SKM-1 treated with dmso at 0.1 percent for 144 hours (cell line): ENCODE data around the gene LGR6.

ENCODE experiments used
- DNase-seq: peaks from one replicate; lab custom pipeline; 2025; ENCODE audit not compliant: unreplicated experiment; lab: John Stamatoyannopoulos, UW

LGR6 gene

GRCh38 chr1:202197653-202198365, 4.2 kb downstream of the LGR6 start:
- DNase-seq = no peak

- no peak for DNase-seq
These were observed 4.7 kb downstream of the LGR6 start for GRCh38 chr1:202198366-202198724.

DNA sequence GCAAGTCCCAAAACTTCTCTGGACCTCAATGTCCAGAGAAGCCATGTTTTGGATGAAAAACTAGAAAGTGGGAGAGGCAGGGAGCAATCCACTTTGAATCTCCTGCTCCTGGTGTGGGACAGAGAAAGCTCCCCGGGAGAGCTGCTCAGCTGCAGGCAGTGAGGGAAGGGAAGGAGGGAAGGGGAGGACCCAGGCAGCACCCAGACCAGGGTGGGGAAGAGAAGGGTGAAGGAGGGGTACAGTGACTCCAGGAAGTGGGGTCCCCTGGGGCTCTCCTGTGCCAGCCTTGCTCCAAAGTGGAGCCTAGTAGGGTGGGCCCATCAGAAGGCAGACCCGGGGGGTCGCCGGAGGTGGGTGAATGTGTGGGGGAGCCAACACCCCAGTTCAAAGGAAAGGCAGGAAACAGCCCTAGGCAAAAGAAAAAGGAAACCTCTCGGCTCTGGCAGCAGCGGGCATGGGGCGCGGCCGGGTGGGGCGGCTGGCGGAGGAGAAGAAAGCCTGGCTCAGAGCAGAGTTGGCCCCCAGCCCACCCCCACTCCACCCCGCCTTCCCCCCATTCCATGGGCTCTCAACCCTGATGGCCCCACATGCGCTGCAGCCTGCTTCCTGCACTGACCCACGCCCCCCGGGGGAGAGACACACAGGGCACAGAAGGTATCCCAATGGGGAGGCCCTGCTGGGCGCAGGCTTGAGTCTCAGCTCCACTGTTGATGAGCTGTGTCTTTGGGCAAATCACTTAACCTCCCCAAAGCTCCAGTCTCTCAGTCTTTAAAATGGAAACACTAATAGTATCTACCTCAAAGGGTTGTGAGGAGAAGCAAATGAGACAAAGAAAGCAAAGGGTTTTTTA, 5.7 kb downstream of the LGR6 start:
- no peak for DNase-seq

DNA sequence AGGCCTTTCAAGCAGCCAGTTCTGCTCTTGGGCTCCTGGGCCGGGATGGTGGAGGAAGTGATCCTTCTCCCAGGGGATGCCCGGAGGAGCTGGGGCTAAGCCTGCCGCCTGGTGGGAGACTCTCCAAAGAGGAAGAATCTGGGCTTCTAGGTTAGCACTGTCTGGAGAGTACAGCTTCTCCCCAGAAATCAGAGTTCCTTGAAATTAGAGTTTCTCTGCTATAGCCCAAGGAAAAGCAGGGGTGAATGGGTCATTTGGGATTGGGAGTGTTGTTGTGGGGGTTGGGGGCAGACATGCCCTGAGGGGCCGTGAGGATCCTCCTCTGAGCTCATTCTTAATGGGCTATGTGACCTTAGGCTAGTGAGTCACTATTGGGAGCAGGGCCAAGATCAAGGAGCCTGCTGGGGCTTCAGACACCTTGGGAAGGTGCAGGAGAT, 6.5 kb downstream of the LGR6 start:
- DNase-seq = no peak

GRCh38 chr1:202200669-202201068, 7.1 kb downstream of the LGR6 start:
- no peak for DNase-seq

DNA sequence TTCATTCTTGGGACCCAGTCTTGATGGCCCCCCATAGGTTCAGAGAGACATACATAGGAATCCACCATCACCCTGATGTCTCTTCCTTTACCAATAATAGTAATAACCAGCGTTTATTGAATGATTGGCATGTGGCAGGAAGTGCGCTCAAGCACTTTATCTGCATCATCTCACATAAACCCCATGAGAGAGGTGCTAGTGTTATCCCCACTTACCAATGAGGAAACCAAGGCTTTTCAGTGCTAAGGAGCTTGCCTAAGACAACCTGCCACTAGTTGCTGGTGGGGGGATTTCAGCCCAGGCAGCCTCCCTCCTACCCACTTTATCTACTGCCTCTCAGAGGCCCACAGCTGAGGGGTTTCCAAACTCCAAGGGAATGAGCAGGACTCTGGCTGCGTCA, 7.7 kb downstream of the LGR6 start:
- DNase-seq = no peak

DNA sequence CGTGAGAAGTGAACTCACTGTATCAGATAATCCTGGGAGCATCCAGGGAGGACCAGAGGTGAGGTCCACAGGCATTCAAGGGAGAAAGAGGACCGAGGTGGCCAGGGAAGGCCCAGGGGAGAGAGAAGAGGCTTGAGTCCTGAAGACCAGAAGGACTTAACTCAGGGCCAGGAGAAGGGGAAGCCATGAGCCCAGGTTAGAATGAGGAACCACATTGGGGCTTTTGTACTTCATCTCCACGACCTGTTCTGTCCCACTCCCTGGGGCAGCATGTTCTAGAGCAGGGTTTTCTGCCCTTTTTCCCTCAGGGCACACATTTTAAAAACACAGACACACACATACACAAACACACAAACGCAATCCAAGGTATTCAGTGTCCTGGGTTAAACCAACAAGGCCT, 8.4 kb downstream of the LGR6 start:
- no peak for DNase-seq

DNA sequence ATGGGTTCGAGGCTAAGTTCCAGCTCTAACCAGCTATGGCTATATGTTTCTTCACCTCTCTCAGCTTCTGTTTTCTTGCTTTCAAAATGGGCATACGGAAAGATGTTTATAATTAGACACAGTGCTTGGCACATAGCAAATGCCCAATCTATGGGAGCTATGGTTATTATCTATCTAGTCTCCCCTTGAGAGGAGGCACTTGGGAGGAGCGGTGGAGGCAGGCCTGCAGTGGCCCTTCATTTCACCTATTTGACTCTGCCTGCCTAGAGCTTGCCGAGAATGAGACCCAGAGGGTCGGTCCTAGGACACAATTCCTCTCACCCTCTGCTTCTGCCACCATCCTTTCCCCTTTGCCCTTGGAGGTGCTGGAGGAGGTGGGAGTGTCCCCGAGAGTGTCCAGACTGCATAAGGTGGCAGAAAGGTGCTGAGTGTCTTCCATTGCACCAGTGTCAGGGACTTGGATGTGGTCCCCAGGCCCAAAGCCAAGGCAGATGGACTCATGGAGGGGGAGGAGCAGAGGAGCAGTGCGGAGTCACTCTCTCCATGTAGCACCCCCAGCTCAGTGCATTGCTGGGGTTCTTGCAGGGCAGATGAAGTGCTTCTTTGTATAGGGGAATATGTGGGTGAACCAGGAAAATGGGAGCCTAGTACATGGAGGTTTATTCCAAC, 9.0 kb downstream of the LGR6 start:
- DNase-seq = no peak

DNA sequence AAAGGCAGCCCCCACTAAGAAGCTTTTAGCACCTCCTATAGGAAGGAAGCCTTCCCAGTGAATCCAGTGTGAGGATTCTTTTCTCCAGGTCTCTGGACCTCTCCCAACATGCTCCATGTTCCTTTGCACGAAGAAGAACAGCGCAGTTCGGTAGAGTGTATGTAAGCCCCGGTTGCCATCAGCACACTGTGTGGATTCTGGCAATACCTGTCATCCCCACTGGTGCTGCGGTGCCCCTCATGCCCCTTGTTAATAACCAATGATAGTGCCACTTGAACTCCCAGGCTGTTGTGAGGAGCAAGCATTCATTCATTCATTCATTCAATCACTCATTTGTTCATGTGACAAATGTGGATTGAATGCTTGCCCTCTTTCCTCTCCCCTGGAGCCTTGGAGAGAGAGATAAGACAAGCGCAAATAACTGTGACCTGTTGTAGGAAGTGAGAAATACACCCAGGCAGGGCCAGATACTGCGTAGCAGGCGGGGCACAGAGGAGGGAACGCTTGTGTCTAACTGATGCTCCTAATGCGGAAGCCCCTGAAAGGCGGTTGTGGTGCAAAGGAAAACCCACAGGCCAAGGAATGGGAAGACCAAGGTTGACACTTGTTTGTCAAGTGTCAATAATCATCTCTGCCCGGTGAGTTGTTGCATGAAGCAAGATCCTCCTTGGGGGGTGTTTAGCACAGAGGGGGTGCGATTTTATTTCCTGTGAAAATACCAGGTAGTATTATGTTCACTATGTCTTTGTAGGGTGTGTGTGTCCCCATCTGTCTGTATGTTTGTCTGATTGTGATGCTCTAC, 9.8 kb downstream of the LGR6 start:
- DNase-seq = no peak

DNA sequence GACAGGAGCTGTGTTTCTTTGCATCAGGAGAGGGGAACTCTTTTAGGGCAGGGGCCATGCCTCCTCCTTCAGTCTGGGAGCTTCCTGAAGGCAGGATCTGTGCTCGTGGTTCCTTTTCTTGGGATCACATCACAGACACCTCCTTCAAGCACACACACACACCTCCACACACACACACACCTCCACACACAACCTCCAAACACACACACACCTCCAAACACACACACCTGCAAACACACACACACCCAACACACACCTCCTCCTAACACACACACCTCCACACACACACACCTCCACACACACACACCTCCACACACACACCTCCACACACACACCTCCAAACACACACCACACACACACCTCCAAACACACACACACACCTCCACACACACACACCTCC, 10.5 kb downstream of the LGR6 start:
- DNase-seq = no peak

GRCh38 chr1:202205523-202206190, 12.1 kb downstream of the LGR6 start:
- DNase-seq = no peak

DNA sequence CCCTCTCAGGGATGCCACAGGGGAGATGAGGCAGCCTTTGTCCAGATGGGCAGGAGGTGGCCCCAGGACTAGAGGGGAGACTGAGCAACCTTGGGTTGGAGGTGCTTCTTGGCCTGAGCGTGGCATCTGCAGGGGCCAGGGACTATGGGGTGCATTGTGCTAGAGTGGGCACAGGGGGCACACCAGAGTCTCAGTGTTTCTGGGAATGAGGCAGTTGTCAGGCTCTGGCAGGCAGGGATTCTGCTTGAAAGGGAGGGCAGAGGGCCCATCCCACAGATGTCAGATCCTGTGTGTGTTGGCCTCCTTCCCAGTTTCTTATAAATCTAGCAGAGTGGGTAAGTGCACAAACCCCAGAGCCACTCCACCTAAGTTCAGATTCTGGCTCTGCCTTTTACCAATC, 13.7 kb downstream of the LGR6 start:
- DNase-seq = no peak

GRCh38 chr1:202208351-202208857, 14.8 kb downstream of the LGR6 start:
- no peak for DNase-seq

- DNase-seq = no peak
These were observed 16.8 kb downstream of the LGR6 start for GRCh38 chr1:202210385-202210784.

GRCh38 chr1:202210969-202211368, 17.4 kb downstream of the LGR6 start:
- no peak for DNase-seq

DNA sequence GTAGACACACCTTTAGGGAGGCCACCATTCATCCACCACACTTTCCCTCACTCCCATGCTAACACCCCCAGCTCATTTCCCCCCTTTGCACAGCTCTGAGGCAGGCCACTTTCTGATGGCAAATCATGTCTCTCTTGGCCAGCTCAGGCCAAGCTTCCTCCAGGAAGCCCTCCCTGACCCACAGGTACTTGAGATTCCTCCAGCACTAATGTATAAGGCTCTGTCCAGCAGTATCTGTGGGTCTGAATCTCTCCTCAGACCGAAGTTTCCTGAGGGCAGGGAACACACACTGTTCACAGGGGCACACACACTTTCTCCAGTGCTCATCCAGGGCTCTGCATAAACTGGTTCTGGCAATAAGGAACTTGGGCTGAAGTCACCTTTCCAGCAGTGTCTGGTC, 19.2 kb downstream of the LGR6 start:
- DNase-seq = no peak

GRCh38 chr1:202213361-202214088, 19.9 kb downstream of the LGR6 start:
- no peak for DNase-seq

DNA sequence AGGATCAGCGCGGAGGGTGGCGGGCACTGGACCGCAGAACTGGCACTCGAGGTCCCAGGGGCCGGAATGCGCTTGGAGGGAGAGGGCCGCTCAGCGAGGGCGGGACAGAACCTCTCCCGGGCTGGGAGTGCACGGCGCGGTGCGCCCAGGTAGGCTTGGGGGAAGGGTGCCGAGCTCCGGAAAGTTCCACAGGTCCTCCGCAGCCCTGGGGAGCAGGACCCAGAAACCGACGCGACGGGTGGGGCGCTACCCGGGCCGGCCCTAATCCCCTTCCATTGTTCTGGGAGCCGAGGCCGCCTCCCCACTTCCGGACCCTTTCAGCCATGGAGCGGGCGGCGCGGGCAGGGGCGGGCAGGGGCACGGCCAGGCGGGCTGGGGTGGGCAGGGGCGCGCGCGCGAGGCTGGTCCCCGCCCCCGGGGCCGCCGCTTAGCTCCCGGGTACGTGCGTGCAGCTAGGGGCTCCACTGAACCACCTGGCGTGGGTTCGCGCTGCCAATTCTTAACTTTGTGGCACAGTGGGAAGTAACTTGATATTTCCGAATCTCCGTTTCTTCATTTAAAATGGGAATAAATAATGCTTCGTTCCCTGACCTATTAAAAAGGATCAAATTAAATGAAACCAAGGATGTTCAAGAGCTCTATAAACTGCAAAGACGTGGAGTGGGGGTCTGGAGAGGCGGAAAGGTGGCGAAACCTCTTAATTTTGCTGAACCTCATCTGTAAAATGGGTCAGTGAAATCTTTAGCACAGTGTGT, 20.7 kb downstream of the LGR6 start:
- DNase-seq = no peak
